Endothelial cell of umbilical vein (primary cell): ENCODE data around the gene NFKBIL1. TPM values are rescaled to one million over a fixed set of nuclear protein-coding genes. Genes with fewer than 3 reads are reported as not detected.

ENCODE experiments used
- BruUV-seq: library from RNA; stranded (reverse); fragments of 400-500 nt; replicated peaks from 2 replicates; lab custom pipeline; 2021; lab: Mats Ljungman, UMichigan
- CTCF ChIA-PET: fragments of 300-600, 350-600 bp; sonication (Branson Sonifier 250); formaldehyde crosslinking; loops from one replicate; lab custom pipeline; 2021; ENCODE audit warnings: antibody characterized with exemption, inconsistent platforms; lab: Charles Lee
- POLR2A ChIA-PET: fragments of 300-600, 350-600 bp; sonication (Branson Sonifier 250); formaldehyde crosslinking; loops from one replicate; lab custom pipeline; 2021; ENCODE audit warnings: antibody characterized with exemption, inconsistent platforms; lab: Charles Lee
- DNase-seq: peaks from one replicate; pipeline ENCODE4 v3.0.0-alpha.2; 2011; ENCODE audit warnings: low read depth, low spot score
- FAIRE-seq: peaks from 2 replicates; lab custom pipeline; 2011; peaks lifted over from hg19 to GRCh38; lab: Jason Lieb, UNC
- H2AFZ ChIP-seq: 2 replicates; pipeline ENCODE4 v1.6.0; 2012; ENCODE audit warnings: low read depth, low read length, control low read depth, inconsistent platforms
- H3K27ac ChIP-seq: 2 replicates; pipeline ENCODE4 v1.5.1; 2011; ENCODE audit warnings: low read depth, mild to moderate bottlenecking, control low read depth, low read length, moderate library complexity; ENCODE audit not compliant: insufficient read depth
- H3K27me3 ChIP-seq, 2 experiments: 2 replicates each; pipeline versions ENCODE4 v1.6.0 to v1.6.1; 2011; ENCODE audit warnings: low read length in 2 of 2, mixed read lengths in 1 of 2; ENCODE audit not compliant: control insufficient read depth in 2 of 2, insufficient read depth in 2 of 2
- H3K36me3 ChIP-seq, 2 experiments: 2 replicates in 1 of 2; 3 replicates in 1 of 2; pipeline ENCODE4 v1.5.1; 2011; ENCODE audit warnings: low read length in 2 of 2, mild to moderate bottlenecking in 1 of 2, moderate library complexity in 1 of 2; ENCODE audit not compliant: control insufficient read depth in 2 of 2, insufficient read depth in 2 of 2; ENCODE audit errors: extremely low read depth in 1 of 2
- H3K4me1 ChIP-seq: 3 replicates; pipeline ENCODE4 v1.5.1; 2011; ENCODE audit warnings: mild to moderate bottlenecking, low read length; ENCODE audit not compliant: control insufficient read depth, insufficient read depth; ENCODE audit errors: extremely low read depth
- H3K4me2 ChIP-seq: 2 replicates; pipeline ENCODE4 v1.6.1; 2011; ENCODE audit warnings: low read length, control low read depth, mixed read lengths; ENCODE audit not compliant: insufficient read depth
- H3K4me3 ChIP-seq, 3 experiments: fragments of 200-600 bp in 1 of 3; sonication (generic), shearing (Covaris generic) in 1 of 3; replicated peaks in 1 of 3; 2 replicates each; pipeline ENCODE4 v1.5.1; 2011 to 2016; ENCODE audit warnings: control low read depth in 3 of 3, low read length in 3 of 3, mild to moderate bottlenecking in 2 of 3, inconsistent platforms in 1 of 3, low read depth in 1 of 3, moderate library complexity in 1 of 3; ENCODE audit not compliant: insufficient read depth in 1 of 3
- H3K79me2 ChIP-seq: 2 replicates; pipeline ENCODE4 v1.6.0; 2012; ENCODE audit warnings: low read length, inconsistent platforms; ENCODE audit not compliant: control insufficient read depth, insufficient read depth
- H3K9ac ChIP-seq: replicated peaks from 2 replicates; pipeline ENCODE3; 2011; ENCODE audit warnings: low read length, control low read depth; ENCODE audit not compliant: insufficient read depth; ENCODE audit errors: extremely low read depth
- H3K9me1 ChIP-seq: replicated peaks from 3 replicates; pipeline ENCODE4 v1.6.0; 2011; ENCODE audit warnings: mild to moderate bottlenecking, low read length; ENCODE audit not compliant: control insufficient read depth, insufficient read depth; ENCODE audit errors: extremely low read depth
- H3K9me3 ChIP-seq: replicated peaks from 2 replicates; pipeline ENCODE4 v1.5.1; 2012; ENCODE audit warnings: low read length, inconsistent platforms; ENCODE audit not compliant: control insufficient read depth, insufficient read depth
- H4K20me1 ChIP-seq: replicated peaks from 2 replicates; pipeline ENCODE3; 2011; ENCODE audit warnings: mild to moderate bottlenecking, low read length; ENCODE audit not compliant: control insufficient read depth, insufficient read depth; ENCODE audit errors: extremely low read depth
- EZH2 ChIP-seq: IDR thresholded peaks from 2 replicates; pipeline ENCODE4 v1.6.1; 2012; ENCODE audit warnings: borderline replicate concordance, low read depth, mild to moderate bottlenecking, moderate library complexity, low read length, inconsistent platforms; ENCODE audit not compliant: severe bottlenecking
- GATA2 ChIP-seq: IDR thresholded peaks from 2 replicates; pipeline ENCODE4 v1.7.0; 2011; ENCODE audit warnings: low read depth, mild to moderate bottlenecking, moderate library complexity, mixed read lengths, low read length; ENCODE audit not compliant: insufficient read length, insufficient read depth
- MYC ChIP-seq: IDR thresholded peaks from one replicate; pipeline ENCODE4 v1.6.1; 2011; ENCODE audit warnings: mild to moderate bottlenecking, low read depth, low read length
- POLR2A ChIP-seq: IDR thresholded peaks from 2 replicates; pipeline ENCODE4 v1.6.1; 2012; ENCODE audit warnings: low read depth, mild to moderate bottlenecking, control low read depth, low read length
- POLR2AphosphoS5 ChIP-seq: IDR thresholded peaks from 2 replicates; pipeline ENCODE4 v1.6.1; 2012; ENCODE audit warnings: low read depth, mild to moderate bottlenecking, control low read depth, low read length, moderate library complexity; ENCODE audit not compliant: insufficient read depth
- dilution Hi-C: fragments of 300-500 bp; cut with MboI; formaldehyde crosslinking; loops from one replicate; pipeline ENCODE4 v1.15.0; 2019; ENCODE audit warnings: low sequenced_read_pairs; ENCODE audit not compliant: extremely low pct_ligation_motif_present
- intact Hi-C: fragments of 100-400 bp; cut with micrococcal nuclease; formaldehyde crosslinking; loops from one replicate; pipeline ENCODE4 v1.10.0; 2022
- polyA plus RNA-seq, 4 experiments: library from polyadenylated mRNA; depleted of rRNA in 3 of 4; stranded (reverse) in 3 of 4; unstranded in 1 of 4; fragments of >200 nt; gene quantifications; 2 replicates each; pipeline versions ENCODE4 v1.2.1 to v1.2.3, GENCODE V29; 2011 to 2012; ENCODE audit warnings: missing spikeins in 1 of 4
- total RNA-seq: library from RNA; stranded (reverse); gene quantifications from 2 replicates; pipeline ENCODE4 v1.2.3, GENCODE V29; 2021
- TF ChIP-seq, protein P1 (sequence below): IDR thresholded peaks from 2 replicates; pipeline ENCODE4 v1.6.1; 2011; ENCODE audit not compliant: insufficient read depth, insufficient read length
- TF ChIP-seq, protein P2 (sequence below), 2 donors: IDR thresholded peaks; 1 replicate in 1 of 2; 2 replicates in 1 of 2; pipeline ENCODE4 v1.5.1; 2011; ENCODE audit warnings: low read length in 2 of 2, mild to moderate bottlenecking in 2 of 2, moderate library complexity in 2 of 2, control low read depth in 1 of 2, inconsistent platforms in 1 of 2, low read depth in 1 of 2; ENCODE audit not compliant: insufficient read depth in 1 of 2; ENCODE audit errors: extremely low read depth in 1 of 2

Gene NFKBIL1
- total and polyA plus RNA-seq, 2 donors (not counting 3 experiments of a cell fraction or from before 2014, with no cell fraction given), result 9.9 to 15.5 TPM

DNA sequence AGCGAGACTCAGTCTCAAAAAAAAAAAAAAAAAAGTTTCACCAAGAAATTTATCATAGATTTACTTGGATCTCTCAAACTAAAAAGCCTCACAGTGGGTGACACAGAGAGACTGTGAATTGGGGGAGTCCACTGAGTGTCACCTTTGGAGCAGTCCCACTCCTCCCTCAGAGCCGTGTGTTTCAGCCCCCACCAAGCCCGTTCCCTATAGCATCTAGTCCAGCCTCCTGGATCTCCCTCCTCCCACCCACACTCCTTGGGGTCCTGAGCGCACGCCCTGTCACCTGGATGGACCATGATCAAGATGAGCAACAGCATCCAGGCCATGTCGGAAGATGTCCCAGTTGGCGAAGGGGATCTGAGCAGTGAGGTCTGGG is 45.0 kb downstream of the NFKBIL1 start:
- ChIA-PET CTCF (interaction anchor here (8.3 to 32.6 kb wide), 2 partner anchors 11 to 36 kb away, joined by 286 to 1517 read pairs; partner anchors contain the start of genes ATP6V1G2, DDX39B, LST1 and LTB), POLR2A (no interaction called here)
- Histone ChIP-seq H3K9ac (no peak overlapping the region), H3K27ac (no peak overlapping the region), H3K4me3 (no peak overlapping the region), H3K9me3 (no peaks in the 10 kb centered on the region), H3K4me1 (no peaks in the 10 kb centered on the region), H3K27me3 (no peaks in the 10 kb centered on the region), H3K9me1 (no peaks in the 10 kb centered on the region), H3K36me3 (no peaks in the 10 kb centered on the region), H4K20me1 (no peaks in the 10 kb centered on the region), H2AFZ (no peak overlapping the region), H3K79me2 (no peaks in the 10 kb centered on the region), H3K4me2 (no peak overlapping the region)
- DNase-seq, result no peak
- intact Hi-C loops (no loop called here), dilution Hi-C loops (no loop called here)
- BruUV-seq, result no TSS peak
- no peak for FAIRE-seq
- TF ChIP-seq POLR2A (no peak), GATA2 (no peak), EZH2 (no peak), POLR2AphosphoS5 (no peak)

DNA sequence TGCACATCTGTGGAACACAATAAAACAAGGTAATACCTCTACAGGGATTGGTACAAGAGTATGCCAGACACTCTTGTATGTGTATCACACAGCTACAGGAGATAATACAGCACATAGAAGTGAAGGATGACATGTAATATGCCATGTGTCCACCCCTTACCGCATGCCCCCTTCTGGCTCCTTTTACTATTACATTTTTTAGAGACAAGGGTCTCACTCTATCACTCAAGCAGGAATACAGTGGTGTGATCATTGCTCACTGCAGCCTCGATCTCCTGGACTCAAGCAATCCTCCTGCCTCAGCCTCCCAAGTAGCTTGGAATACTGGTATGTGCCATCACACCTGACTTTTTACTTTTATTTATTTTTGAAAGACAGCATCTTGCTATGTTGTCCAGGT is 49.6 kb downstream of the NFKBIL1 start:
- no peaks in the 10 kb centered on the region for H4K20me1 ChIP-seq
- no peaks in the 10 kb centered on the region for H3K36me3 ChIP-seq
- H3K4me3 ChIP-seq, result no peak overlapping the region
- ChIA-PET POLR2A (interaction anchor here (4.6 kb wide), 1 partner anchor 46 kb away, joined by 22 read pairs; no protein-coding TSS in a partner anchor), CTCF (interaction anchor here (1.2 to 32.6 kb wide), 5 partner anchors 10 to 103 kb away, joined by 5 to 1517 read pairs (median 45); partner anchors contain the start of genes ATP6V1G2, DDX39B, LST1 and LTB)
- TF ChIP-seq POLR2AphosphoS5, result no peak
- TF ChIP-seq, protein P1, sequence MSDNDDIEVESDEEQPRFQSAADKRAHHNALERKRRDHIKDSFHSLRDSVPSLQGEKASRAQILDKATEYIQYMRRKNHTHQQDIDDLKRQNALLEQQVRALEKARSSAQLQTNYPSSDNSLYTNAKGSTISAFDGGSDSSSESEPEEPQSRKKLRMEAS, result peak; percentile 22
- TF ChIP-seq MYC, result peak; percentile 61
- TF ChIP-seq, protein P2, sequence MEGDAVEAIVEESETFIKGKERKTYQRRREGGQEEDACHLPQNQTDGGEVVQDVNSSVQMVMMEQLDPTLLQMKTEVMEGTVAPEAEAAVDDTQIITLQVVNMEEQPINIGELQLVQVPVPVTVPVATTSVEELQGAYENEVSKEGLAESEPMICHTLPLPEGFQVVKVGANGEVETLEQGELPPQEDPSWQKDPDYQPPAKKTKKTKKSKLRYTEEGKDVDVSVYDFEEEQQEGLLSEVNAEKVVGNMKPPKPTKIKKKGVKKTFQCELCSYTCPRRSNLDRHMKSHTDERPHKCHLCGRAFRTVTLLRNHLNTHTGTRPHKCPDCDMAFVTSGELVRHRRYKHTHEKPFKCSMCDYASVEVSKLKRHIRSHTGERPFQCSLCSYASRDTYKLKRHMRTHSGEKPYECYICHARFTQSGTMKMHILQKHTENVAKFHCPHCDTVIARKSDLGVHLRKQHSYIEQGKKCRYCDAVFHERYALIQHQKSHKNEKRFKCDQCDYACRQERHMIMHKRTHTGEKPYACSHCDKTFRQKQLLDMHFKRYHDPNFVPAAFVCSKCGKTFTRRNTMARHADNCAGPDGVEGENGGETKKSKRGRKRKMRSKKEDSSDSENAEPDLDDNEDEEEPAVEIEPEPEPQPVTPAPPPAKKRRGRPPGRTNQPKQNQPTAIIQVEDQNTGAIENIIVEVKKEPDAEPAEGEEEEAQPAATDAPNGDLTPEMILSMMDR (IDR thresholded peaks at IDR 0.05; ENCODE audit: extremely low read depth in 1 of 2, insufficient read depth in 1 of 2, low read depth in 1 of 2, low read length in 2 of 2), result peak; percentile 43 to 47
- no peak overlapping the region for H3K9ac ChIP-seq
- DNase-seq (peak; percentile 67), FAIRE-seq (peak; percentile 84)
- intact Hi-C loops, result no loop called here
- H3K79me2 ChIP-seq, result no peaks in the 10 kb centered on the region
- H3K27me3 ChIP-seq, result no peaks in the 10 kb centered on the region
- dilution Hi-C loops, result no loop called here
- H3K4me1 ChIP-seq, result no peaks in the 10 kb centered on the region
- BruUV-seq, result no TSS peak
- no peaks in the 10 kb centered on the region for H3K9me3 ChIP-seq
- no peak overlapping the region for H2AFZ ChIP-seq
- no peak overlapping the region for H3K4me2 ChIP-seq
- H3K9me1 ChIP-seq, result no peaks in the 10 kb centered on the region
- H3K27ac ChIP-seq, result no peak overlapping the region
